GM23338 (cell line): ENCODE results near the gene CASQ1.

Experiments used
- CREB1 ChIP-seq: fragments of 250-450 bp; sonication (Bioruptor Pico); IDR thresholded peaks from 2 replicates; pipeline ENCODE4 v1.5.0; 2020; ENCODE audit warnings: low read depth, mild to moderate bottlenecking, moderate library complexity
- EZH2 ChIP-seq: fragments of 200-600 bp; sonication (generic); IDR thresholded peaks from one replicate; pipeline ENCODE4 v1.8.0; 2017; ENCODE audit warnings: antibody characterized with exemption, mild to moderate bottlenecking, low read depth; ENCODE audit not compliant: unreplicated experiment
- EZH2phosphoT487 ChIP-seq: fragments of 200-600 bp; sonication (generic); IDR thresholded peaks from one replicate; pipeline ENCODE4 v1.8.1; 2018; ENCODE audit warnings: antibody characterized with exemption; ENCODE audit not compliant: unreplicated experiment
- JUNB ChIP-seq: IDR thresholded peaks from one replicate; pipeline ENCODE4 v1.6.1; 2016; ENCODE audit warnings: antibody characterized with exemption; ENCODE audit not compliant: unreplicated experiment
- NANOG ChIP-seq: IDR thresholded peaks from 2 replicates; pipeline ENCODE4 v1.6.1; 2016; ENCODE audit warnings: antibody characterized with exemption, borderline replicate concordance
- POLR2AphosphoS5 ChIP-seq: IDR thresholded peaks from 2 replicates; pipeline ENCODE4 v1.6.1; 2016; ENCODE audit warnings: antibody characterized with exemption, low read depth
- STAT1 ChIP-seq: IDR thresholded peaks from one replicate; pipeline ENCODE4 v1.6.1; 2016; ENCODE audit warnings: antibody characterized with exemption; ENCODE audit not compliant: unreplicated experiment
- ZNF114 ChIP-seq: fragments of 250-450 bp; sonication (Bioruptor Pico); IDR thresholded peaks from 2 replicates; pipeline ENCODE4 v1.5.0; 2020; ENCODE audit warnings: mild to moderate bottlenecking, moderate library complexity
- ZNF331 ChIP-seq: fragments of 250-450 bp; sonication (Bioruptor Pico); IDR thresholded peaks from 2 replicates; pipeline ENCODE4 v1.5.0; 2020; ENCODE audit warnings: low read depth, mild to moderate bottlenecking, moderate library complexity
- TF ChIP-seq, protein P1 (sequence below), 2 experiments: fragments of 200-600 bp in 1 of 2; sonication (generic) in 1 of 2; conservative IDR thresholded peaks; 2 replicates each; pipeline versions ENCODE4 v1.5.1 to v1.6.1; 2016 to 2017; ENCODE audit warnings: antibody characterized with exemption in 2 of 2, low read depth in 2 of 2, mild to moderate bottlenecking in 2 of 2, moderate library complexity in 1 of 2
- TF ChIP-seq, protein P2 (sequence below): IDR thresholded peaks from one replicate; pipeline ENCODE4 v1.6.1; 2018; ENCODE audit warnings: antibody characterized with exemption; ENCODE audit not compliant: unreplicated experiment
- TF ChIP-seq, protein P3 (sequence below): fragments of 250-450 bp; sonication (Bioruptor Pico); IDR thresholded peaks from 2 replicates; pipeline ENCODE4 v1.5.0; 2020; ENCODE audit warnings: mild to moderate bottlenecking, moderate library complexity

DNA sequence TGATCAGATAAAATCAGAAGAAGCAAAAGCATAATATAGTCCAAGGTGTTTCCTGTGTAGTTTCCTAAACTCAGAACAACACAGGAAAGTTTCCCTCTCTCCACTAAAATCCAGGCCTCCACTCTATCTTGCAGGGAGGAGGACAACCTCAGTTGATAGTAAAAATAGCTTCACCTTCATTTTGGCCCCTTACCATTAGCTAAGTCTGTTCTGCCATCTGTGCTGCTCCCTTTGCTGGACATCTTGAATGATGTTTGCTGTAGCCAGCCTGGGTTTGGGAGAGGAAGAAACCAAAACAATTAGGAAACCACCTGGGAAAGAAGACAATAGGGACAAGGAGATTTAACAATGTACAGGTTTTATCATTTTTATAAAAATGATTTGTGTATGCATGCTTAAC lies 53.4 kb downstream of the CASQ1 start:
- TF ChIP-seq, protein P1, sequence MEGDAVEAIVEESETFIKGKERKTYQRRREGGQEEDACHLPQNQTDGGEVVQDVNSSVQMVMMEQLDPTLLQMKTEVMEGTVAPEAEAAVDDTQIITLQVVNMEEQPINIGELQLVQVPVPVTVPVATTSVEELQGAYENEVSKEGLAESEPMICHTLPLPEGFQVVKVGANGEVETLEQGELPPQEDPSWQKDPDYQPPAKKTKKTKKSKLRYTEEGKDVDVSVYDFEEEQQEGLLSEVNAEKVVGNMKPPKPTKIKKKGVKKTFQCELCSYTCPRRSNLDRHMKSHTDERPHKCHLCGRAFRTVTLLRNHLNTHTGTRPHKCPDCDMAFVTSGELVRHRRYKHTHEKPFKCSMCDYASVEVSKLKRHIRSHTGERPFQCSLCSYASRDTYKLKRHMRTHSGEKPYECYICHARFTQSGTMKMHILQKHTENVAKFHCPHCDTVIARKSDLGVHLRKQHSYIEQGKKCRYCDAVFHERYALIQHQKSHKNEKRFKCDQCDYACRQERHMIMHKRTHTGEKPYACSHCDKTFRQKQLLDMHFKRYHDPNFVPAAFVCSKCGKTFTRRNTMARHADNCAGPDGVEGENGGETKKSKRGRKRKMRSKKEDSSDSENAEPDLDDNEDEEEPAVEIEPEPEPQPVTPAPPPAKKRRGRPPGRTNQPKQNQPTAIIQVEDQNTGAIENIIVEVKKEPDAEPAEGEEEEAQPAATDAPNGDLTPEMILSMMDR (conservative IDR thresholded peaks at IDR 0.05; ENCODE audit: low read depth in 2 of 2), result no peak
- TF ChIP-seq, protein P2, sequence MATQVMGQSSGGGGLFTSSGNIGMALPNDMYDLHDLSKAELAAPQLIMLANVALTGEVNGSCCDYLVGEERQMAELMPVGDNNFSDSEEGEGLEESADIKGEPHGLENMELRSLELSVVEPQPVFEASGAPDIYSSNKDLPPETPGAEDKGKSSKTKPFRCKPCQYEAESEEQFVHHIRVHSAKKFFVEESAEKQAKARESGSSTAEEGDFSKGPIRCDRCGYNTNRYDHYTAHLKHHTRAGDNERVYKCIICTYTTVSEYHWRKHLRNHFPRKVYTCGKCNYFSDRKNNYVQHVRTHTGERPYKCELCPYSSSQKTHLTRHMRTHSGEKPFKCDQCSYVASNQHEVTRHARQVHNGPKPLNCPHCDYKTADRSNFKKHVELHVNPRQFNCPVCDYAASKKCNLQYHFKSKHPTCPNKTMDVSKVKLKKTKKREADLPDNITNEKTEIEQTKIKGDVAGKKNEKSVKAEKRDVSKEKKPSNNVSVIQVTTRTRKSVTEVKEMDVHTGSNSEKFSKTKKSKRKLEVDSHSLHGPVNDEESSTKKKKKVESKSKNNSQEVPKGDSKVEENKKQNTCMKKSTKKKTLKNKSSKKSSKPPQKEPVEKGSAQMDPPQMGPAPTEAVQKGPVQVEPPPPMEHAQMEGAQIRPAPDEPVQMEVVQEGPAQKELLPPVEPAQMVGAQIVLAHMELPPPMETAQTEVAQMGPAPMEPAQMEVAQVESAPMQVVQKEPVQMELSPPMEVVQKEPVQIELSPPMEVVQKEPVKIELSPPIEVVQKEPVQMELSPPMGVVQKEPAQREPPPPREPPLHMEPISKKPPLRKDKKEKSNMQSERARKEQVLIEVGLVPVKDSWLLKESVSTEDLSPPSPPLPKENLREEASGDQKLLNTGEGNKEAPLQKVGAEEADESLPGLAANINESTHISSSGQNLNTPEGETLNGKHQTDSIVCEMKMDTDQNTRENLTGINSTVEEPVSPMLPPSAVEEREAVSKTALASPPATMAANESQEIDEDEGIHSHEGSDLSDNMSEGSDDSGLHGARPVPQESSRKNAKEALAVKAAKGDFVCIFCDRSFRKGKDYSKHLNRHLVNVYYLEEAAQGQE, result no peak
- no peak for TF ChIP-seq EZH2
- TF ChIP-seq ZNF114, result no peak
- no peak for TF ChIP-seq CREB1 (CRISPR knock-in tag)
- no peak for TF ChIP-seq POLR2AphosphoS5
- TF ChIP-seq JUNB, result no peak
- no peak for TF ChIP-seq EZH2phosphoT487
- no peak for TF ChIP-seq STAT1
- no peak for TF ChIP-seq ZNF331 (CRISPR knock-in tag)
- TF ChIP-seq NANOG, result no peak
- TF ChIP-seq, protein P3, sequence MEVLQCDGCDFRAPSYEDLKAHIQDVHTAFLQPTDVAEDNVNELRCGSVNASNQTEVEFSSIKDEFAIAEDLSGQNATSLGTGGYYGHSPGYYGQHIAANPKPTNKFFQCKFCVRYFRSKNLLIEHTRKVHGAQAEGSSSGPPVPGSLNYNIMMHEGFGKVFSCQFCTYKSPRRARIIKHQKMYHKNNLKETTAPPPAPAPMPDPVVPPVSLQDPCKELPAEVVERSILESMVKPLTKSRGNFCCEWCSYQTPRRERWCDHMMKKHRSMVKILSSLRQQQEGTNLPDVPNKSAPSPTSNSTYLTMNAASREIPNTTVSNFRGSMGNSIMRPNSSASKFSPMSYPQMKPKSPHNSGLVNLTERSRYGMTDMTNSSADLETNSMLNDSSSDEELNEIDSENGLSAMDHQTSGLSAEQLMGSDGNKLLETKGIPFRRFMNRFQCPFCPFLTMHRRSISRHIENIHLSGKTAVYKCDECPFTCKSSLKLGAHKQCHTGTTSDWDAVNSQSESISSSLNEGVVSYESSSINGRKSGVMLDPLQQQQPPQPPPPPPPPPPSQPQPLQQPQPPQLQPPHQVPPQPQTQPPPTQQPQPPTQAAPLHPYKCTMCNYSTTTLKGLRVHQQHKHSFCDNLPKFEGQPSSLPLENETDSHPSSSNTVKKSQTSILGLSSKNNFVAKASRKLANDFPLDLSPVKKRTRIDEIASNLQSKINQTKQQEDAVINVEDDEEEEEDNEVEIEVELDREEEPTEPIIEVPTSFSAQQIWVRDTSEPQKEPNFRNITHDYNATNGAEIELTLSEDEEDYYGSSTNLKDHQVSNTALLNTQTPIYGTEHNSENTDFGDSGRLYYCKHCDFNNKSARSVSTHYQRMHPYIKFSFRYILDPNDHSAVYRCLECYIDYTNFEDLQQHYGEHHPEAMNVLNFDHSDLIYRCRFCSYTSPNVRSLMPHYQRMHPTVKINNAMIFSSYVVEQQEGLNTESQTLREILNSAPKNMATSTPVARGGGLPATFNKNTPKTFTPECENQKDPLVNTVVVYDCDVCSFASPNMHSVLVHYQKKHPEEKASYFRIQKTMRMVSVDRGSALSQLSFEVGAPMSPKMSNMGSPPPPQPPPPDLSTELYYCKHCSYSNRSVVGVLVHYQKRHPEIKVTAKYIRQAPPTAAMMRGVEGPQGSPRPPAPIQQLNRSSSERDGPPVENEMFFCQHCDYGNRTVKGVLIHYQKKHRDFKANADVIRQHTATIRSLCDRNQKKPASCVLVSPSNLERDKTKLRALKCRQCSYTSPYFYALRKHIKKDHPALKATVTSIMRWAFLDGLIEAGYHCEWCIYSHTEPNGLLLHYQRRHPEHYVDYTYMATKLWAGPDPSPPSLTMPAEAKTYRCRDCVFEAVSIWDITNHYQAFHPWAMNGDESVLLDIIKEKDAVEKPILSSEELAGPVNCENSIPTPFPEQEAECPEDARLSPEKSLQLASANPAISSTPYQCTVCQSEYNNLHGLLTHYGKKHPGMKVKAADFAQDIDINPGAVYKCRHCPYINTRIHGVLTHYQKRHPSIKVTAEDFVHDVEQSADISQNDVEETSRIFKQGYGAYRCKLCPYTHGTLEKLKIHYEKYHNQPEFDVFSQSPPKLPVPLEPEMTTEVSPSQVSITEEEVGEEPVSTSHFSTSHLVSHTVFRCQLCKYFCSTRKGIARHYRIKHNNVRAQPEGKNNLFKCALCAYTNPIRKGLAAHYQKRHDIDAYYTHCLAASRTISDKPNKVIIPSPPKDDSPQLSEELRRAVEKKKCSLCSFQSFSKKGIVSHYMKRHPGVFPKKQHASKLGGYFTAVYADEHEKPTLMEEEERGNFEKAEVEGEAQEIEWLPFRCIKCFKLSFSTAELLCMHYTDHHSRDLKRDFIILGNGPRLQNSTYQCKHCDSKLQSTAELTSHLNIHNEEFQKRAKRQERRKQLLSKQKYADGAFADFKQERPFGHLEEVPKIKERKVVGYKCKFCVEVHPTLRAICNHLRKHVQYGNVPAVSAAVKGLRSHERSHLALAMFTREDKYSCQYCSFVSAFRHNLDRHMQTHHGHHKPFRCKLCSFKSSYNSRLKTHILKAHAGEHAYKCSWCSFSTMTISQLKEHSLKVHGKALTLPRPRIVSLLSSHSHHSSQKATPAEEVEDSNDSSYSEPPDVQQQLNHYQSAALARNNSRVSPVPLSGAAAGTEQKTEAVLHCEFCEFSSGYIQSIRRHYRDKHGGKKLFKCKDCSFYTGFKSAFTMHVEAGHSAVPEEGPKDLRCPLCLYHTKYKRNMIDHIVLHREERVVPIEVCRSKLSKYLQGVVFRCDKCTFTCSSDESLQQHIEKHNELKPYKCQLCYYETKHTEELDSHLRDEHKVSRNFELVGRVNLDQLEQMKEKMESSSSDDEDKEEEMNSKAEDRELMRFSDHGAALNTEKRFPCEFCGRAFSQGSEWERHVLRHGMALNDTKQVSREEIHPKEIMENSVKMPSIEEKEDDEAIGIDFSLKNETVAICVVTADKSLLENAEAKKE (CRISPR knock-in tag), result no peak
